PFSK-1 (cell line): ENCODE results near the gene SLC25A25. TPM values are rescaled to one million over a fixed set of nuclear protein-coding genes. Genes with fewer than 3 reads are reported as not detected.

Experiments
- FOXP2 ChIP-seq: optimal IDR thresholded peaks from 2 replicates; pipeline ENCODE3; 2011; ENCODE audit warnings: borderline replicate concordance, control low read depth, inconsistent platforms; ENCODE audit not compliant: insufficient read depth; ENCODE audit errors: extremely low read length, extremely low read depth
- POLR2AphosphoS5 ChIP-seq: IDR thresholded peaks from 2 replicates; pipeline ENCODE4 v1.6.1; 2012; ENCODE audit warnings: low read depth, mild to moderate bottlenecking, control low read depth, low read length, moderate library complexity
- REST ChIP-seq, 2 experiments: IDR thresholded peaks; 2 replicates each; pipeline versions ENCODE4 v1.6.1 to v1.8.0; 2011 to 2012; ENCODE audit warnings: low read depth in 2 of 2, low read length in 2 of 2, control low read depth in 1 of 2, inconsistent platforms in 1 of 2, mild to moderate bottlenecking in 1 of 2, moderate library complexity in 1 of 2; ENCODE audit not compliant: insufficient read depth in 1 of 2
- SIN3A ChIP-seq: IDR thresholded peaks from 2 replicates; pipeline ENCODE4 v1.6.1; 2012; ENCODE audit warnings: mild to moderate bottlenecking, low read length, moderate library complexity, borderline replicate concordance; ENCODE audit not compliant: insufficient read depth
- TAF1 ChIP-seq: IDR thresholded peaks from 2 replicates; pipeline ENCODE4 v1.6.1; 2012; ENCODE audit warnings: low read length, control low read depth, borderline replicate concordance; ENCODE audit not compliant: insufficient read depth
- polyA plus RNA-seq: library from polyadenylated mRNA; unstranded; fragments of >200 nt; gene quantifications from one replicate; pipeline ENCODE4 v1.2.1, GENCODE V29; 2012; ENCODE audit warnings: low read depth, missing spikeins; ENCODE audit not compliant: insufficient read length

SLC25A25 gene
- 36.7 TPM for polyA plus RNA-seq

GRCh38 chr9:128067645-128068385 is at the start of gene SLC25A25:
SLC25A25 (plus strand) TSS chr9:128068232; CDS start chr9:128068320, 88 bp downstream.
- peak; percentile 75 for TF ChIP-seq POLR2AphosphoS5
- no peak for TF ChIP-seq REST (IDR thresholded peaks at IDR 0.05; ENCODE audit: insufficient read depth in 1 of 2, low read depth in 2 of 2, low read length in 2 of 2)
- TF ChIP-seq FOXP2, result peak; percentile 58
- TF ChIP-seq SIN3A, result no peak
- TF ChIP-seq TAF1, result peak; percentile 80

- no peak for TF ChIP-seq SIN3A
- TF ChIP-seq REST (IDR thresholded peaks at IDR 0.05; ENCODE audit: insufficient read depth in 1 of 2, low read depth in 2 of 2, low read length in 2 of 2), result no peak
- no peak for TF ChIP-seq FOXP2
- TF ChIP-seq TAF1, result no peak
- TF ChIP-seq POLR2AphosphoS5, result no peak
These were observed 47.3 kb upstream of the SLC25A25 start for GRCh38 chr9:128020692-128021091.

GRCh38 chr9:128021098-128021497 is 46.9 kb upstream of the SLC25A25 start:
- TF ChIP-seq REST (IDR thresholded peaks at IDR 0.05; ENCODE audit: insufficient read depth in 1 of 2, low read depth in 2 of 2, low read length in 2 of 2) (no peak), SIN3A (no peak), POLR2AphosphoS5 (no peak), TAF1 (no peak), FOXP2 (no peak)

GRCh38 chr9:128022886-128023285 is 45.1 kb upstream of the SLC25A25 start:
- TF ChIP-seq SIN3A, result no peak

GRCh38 chr9:128024761-128025308 is 43.2 kb upstream of the SLC25A25 start:
- TF ChIP-seq FOXP2 (no peak), POLR2AphosphoS5 (no peak), SIN3A (no peak), REST (IDR thresholded peaks at IDR 0.05; ENCODE audit: insufficient read depth in 1 of 2, low read depth in 2 of 2, low read length in 2 of 2) (no peak)
